ENCODE data around the gene LINC01488.

The LINC01488 gene

DNA sequence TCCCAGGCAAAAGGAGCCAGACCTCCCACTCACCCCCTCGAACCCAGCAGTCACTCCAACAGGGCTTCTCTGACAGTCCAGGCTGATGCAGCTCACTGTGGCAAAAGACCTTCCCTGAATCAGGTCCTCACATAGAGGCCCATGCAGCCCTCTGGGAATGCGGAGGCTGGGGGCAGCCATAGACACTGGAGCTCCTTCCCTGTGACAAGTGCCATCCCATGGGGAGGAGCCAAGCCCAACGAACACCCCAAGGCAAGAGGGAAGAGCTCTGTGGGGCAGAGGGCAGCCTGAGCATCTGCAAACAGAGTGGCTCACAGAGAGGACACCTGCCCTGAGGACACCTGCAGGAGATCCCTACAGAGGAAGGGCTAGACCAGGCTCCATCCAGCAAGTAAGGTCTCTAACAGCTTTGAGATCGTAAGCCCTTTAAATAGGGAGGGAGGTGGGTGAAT is at the start of gene LINC01488:
Gene LINC01488, plus strand, starts transcription at position 271 of the 452 bp plus-strand sequence.
- DNase-seq (ENCODE audit: low read depth), result no peak

DNA sequence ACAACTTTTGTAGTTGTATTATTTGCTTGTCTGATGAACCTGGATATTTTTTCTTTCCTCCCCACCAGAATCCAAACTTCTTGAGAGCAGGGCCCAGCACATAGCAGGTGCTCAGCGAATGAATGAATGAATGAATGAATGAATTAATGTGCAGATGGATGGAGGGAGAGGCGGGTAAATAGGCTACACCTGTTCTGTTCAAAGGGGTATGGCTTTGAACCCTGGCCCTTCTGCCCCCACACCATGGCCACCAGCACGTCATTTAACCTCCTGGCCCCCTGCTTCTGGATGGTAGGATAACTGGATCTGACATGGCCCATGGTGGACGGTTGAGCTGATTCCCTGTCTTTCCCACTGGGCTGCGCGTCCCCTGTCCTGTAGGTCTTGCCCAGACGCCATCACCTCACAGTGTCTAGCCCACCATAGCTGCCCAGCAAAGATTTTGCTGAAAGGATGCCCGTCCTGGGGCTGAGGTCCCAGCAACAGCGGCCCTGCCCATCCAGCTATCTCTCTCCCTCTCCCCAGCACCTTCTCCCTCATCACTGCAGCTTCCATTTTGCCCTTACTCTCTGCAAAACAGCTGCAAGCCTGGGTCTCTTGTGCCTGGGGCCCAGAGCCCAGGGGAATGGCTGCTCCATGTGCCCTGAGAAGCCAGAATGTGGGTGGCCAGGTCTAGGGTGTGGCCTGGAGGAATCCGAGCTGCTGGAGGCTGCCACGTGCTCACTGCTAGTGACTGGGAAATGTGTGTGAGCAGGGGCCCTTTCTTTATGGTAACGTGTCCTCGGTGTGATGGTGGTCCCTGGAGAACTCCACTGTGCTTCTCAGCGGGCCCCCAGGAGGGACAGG is 49.3 kb upstream of the LINC01488 start:
- no peak for DNase-seq (ENCODE audit: low read depth)

DNA sequence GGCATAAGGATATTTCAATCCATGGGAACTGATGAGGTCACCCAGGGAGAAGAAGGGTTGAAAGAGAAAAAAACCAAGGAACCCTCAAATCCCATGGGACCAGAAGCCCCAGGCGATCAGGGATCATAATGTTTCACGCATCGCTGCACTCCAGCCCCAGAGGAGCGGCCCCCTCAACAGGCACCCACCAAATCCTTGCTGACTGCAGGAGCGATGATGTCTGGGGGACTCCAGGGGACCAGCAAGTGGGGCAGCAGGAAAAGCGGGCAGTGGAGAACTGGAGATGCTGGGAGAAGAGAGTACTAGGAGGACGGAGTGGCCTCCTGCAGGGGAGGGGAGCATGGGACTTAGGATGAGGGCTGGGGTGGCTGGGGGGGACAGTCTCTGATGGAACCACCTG is 47.7 kb upstream of the LINC01488 start:
- no peak for DNase-seq (ENCODE audit: low read depth)

DNA sequence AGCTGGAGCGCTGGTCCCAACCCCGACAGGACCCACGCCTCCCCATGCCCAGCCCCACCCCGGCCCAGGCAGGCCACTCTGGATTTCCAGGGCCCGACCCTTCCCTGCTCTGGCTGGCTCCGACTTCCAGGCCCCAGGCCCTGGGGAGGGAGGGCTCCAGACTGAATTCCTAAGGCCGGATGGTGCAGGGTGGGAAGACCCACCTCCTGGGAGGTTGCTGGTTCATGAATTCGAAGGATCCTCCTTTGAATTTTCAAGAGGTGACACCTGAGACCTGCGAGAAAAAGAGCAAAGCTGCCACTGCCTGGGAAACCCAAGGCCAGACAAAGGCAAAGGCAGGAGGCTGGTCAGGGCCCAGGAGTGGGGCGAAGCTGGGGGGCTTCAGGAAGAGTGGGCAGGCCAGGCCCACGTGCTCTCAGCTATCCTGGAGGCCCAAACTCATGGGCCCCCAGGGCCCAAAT is 47.0 kb upstream of the LINC01488 start:
- DNase-seq (ENCODE audit: low read depth), result no peak

DNA sequence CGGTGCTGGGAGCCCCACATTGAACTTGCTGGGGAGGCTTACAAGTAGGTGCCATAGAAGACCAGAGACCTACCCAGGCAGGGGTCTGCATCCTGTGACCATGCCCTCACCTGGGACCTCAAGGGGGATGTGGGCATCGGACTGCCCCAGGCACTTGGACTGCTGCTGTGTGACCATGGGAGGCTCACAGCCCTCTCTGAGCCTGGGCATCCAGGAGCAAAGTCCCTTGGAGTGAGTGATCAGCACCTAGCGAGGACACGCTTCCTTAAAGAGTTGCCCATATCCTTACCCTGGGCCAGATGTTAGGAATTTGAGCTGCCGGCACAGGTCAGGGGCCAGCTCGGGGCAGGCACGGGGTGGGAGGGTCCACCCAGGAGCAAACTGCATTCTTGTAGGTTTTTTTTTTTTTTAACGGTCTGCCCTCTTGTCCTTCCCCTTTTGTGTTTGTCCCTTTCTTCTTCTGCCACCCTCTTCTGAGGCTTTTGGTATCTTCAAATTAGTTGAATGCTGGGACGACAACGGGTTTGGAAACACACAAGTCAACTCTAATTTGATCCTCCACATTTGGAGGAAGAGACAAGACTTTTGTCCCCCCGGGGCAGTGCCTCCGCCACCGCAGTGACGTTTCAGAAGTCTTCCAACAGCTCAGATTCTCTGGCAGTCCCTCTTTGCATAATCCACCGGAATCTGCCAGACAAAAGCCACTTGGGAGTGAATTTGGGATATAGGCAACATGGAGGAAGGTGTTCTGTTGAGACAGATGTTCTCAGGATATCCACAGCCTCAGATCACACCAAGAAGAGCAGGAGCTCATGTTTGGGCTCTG is 46.1 kb upstream of the LINC01488 start:
- no peak for DNase-seq (ENCODE audit: low read depth)

DNA sequence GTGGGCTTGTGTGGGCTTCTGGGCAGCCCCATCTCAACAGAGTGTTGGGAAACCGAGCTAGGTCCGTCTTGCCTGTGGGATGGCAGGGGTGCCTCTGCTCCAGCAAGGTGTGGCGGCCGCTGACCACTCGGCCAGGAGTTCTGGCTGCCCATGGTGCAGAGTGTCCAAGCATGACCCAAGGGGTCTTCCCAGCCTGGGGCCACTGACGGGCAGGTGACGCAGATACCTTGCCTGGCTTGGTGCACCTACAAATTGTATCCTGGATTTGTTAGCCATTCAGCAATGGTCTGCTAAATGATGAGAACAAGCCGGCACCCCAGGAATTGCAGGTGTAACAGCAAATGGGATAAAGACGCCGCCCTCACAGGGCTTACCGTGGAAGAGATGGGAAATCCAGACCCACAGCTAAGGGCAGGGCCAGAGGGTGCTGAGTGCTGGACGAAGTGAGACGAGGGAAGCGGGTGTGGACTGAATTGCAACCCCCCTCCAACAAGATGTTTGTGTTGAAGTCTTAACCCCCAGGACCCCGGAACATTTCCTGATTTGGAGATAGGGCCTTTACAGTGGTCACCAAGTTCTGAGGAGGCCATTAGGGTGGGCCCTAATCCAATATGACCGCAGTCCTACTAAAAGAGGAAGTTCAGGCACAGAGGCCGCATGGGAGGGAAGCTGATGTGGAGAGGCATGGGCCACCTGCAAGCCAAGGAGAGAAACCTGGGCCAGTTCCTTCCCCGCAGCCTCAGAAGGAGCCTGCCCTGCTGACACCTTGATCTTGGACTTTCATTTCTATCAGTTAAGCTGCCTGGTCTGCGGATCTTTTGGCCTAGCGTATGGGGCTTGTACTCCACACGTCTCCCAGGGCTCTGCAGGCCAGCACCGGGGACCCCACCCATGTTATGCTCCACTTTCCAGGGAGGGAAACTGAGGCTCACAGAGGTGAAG is 45.2 kb upstream of the LINC01488 start:
- no peak for DNase-seq (ENCODE audit: low read depth)

DNA sequence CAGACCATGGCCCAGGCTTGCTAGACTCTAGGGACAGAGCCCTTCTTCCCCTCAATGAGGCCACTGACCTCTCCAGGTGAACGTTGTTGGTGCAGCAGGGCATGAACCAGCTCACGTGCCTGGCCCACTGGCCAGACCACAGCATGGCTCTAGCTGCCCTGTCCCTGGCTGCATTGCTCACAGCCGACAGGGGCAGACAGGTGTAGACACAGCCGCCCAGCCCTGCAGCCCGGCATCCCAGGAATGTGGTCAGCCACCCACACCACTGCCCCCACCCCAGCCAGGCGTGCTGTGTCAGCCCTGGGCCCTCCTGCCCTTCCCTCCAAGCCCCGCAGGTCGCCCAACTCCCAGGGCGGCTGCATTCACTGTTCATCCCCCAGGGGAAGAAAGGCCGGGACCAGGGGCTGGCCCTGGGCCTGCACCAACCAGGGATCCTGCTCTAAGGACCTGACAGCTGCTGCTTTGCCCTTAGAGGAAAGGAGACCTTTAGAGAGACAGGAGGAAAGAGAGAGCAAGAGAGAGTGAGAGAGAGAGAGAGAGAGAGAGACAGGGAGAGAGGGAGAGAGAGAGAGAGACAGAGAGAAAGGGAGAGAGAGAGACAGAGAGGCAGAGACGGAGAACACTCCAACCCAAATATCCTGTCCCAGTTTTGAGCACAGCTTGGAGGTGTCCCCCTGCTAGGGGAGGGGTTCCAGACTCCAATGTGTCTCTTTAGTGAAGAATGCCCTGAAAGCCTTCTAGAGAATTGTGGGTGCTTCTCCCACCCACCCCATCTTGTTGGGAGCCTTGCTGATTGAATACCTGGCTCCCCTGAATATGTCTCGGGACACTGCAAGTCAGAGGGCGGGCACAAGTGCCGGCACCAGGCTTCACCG is 44.2 kb upstream of the LINC01488 start:
- DNase-seq (ENCODE audit: low read depth), result no peak

DNA sequence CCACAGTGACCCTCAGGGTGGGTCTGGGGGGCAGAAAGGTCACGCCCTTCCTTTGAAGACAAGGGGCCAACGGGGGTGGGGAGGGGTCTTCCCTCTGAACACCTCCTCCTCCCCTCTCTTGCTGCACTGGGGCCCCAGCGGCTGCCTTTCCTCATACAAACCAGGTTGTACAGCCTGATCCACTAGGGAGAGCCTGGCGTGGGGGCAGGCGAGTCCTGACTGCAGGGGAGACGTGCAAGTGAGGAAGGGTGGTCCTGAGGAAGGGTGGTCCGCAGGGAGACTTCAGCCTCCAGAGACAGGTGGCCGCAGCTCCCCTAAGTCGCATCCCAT is 43.6 kb upstream of the LINC01488 start:
- no peak for DNase-seq (ENCODE audit: low read depth)

DNA sequence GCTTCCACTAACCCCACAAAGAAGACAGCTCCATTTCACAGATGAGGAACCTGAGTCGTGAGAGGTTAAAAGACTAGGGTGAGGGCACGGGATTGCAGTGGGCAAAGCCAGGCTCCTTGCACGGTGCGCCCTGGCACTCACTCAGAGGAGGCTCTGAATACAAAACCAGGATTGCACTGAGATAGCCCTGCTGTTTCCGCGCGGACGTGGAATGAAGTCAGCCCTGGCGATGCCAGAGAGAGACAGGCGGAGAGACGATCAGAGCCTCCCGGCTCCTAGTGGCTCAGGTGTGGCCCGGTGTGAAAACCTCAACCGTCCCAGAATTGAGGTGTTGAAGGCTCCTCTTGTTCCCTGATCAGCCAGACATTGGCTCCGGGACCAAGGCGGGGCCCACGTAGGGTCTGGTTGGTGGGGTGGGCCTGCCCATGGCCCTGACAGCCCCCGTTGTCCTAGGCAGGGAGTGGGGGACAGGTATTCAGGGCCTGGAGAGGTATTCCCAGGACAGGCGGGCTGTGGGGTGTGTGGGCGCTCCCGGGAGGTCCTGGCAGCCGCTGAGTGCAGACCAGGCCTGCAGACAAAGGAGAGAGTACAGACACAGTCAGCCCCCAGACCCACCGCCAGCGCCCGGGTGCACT is 43.1 kb upstream of the LINC01488 start:
- no peak for DNase-seq (ENCODE audit: low read depth)

DNA sequence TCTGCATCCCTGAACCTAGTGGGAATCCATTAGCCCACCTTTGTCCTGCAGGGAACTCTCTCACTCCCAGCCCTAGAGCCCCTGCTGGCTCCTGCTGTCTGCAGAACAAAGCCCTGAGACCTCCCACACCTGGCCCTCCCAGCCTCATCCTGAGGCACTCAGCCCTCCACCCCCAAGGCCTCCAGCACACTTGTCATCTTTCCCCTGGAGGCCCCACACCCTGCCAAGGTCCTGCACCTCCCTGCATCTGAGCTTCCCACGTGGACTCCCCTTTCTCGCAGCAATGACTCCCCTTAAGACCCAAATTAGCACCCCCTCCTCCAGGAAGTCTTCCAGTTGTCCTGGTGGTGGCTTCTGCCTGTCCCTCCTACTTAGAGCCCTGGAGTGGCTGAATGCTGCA is 42.3 kb upstream of the LINC01488 start:
- DNase-seq (ENCODE audit: low read depth), result no peak

DNA sequence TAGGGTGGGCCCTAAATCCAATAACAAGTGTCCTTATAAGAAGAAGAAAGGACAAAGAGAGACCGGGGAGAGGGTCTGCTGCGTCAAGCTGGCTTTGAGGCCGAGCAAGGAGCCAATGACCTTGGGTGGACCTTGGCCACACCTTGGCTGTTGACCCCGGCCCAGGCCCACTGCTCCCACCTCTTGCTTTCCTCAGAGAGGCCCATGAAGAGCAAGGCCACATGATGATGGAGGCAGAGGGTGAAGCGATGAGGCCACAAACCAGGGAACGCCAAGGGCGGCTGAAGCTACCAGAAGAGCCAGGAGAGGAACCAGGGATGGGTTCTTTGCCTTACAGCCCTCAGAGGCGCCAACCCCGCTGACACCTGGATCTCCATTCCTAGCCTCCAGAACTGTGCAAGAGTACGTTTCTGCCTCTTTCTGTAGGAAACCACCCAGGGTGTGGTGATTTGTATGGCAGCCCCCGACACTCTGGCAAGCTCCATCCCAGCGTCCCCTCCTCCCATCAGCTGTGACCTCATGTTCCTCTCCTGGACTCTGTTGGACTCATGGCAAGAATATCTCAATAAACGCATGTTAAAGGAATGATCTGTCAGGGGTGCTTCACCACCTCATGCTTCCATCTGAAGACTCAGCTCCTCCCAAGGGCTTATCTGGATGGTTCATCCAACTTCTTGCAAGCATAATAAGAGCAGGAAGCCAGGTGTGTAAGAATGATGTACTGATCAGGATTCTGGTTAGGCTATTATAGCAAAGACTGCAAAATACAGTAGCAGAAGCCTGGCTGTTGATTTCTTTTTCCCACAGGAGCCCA is 41.6 kb upstream of the LINC01488 start:
- DNase-seq (ENCODE audit: low read depth), result no peak

DNA sequence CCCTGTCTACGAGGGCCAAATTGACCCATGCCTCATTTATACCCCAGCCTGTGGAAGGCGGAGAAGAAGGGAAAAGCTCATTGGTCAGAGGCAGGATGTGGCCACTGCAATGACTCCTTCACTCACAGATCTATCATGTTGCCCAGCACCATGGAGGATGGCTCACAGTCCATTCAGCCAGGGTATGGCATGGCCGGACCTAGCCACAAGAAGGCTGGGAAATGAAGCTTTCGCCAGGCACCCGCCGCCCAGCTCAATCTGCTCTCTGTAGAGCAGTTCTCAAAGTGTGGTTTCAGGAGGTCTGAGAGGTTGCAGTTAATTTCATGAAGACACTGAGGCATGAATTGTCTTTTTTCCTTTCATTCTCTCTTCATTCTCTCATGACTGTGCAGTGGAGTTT is 40.6 kb upstream of the LINC01488 start:
- no peak for DNase-seq (ENCODE audit: low read depth)

DNA sequence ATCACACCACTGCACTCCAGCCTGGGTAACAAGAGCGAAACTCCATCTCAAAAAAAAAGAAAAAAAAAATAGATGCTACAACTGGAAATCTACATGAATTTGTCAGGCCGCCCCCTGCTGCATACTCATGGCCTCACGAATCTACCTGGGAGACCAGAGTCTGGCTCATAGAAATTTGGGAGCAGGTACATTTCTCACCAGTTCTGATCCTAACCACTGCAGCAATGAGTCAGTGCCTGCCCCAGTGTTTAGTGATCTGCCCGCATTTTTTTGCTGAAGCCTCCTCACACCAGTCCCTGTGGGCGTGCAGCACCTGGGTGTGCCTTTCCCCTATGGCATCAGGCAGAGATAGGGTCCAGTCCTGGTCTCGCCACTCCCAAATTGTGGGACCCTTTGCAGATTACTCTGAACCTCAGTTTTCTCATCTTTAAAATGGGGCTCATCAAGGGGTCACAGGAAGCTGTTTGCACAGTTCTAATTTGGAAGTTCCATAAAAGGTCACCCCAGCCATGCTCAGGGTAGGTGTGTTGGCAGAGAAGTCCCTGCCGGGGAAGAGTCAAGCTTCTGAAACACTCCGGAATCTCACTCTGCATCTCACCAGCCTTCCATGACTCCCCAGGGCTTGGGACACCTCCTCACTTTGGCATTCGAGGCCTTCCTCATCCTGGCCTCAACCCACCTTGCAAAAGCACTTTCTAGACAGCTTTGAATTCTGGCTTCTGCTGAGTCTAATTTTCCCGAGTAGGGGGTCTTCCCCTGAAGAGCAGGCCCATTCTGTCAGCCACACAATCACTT is 39.3 kb upstream of the LINC01488 start:
- DNase-seq (ENCODE audit: low read depth), result no peak

DNA sequence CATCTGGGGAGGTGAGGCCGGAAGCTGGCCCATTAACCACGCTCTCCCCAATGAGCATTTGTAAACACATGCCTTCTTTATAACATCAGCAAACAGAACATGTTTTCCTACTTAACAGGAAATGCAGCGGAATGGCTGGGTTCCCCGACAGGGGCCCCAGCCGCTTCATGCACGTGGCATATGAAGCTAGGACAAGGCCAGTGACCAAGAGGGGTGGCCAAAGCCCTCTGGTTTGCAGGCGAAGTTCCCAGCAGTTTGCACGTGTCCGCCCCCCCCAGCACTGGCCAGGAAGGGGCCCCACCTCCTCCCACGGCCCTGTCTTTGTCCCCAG is 38.7 kb upstream of the LINC01488 start:
- no peak for DNase-seq (ENCODE audit: low read depth)

DNA sequence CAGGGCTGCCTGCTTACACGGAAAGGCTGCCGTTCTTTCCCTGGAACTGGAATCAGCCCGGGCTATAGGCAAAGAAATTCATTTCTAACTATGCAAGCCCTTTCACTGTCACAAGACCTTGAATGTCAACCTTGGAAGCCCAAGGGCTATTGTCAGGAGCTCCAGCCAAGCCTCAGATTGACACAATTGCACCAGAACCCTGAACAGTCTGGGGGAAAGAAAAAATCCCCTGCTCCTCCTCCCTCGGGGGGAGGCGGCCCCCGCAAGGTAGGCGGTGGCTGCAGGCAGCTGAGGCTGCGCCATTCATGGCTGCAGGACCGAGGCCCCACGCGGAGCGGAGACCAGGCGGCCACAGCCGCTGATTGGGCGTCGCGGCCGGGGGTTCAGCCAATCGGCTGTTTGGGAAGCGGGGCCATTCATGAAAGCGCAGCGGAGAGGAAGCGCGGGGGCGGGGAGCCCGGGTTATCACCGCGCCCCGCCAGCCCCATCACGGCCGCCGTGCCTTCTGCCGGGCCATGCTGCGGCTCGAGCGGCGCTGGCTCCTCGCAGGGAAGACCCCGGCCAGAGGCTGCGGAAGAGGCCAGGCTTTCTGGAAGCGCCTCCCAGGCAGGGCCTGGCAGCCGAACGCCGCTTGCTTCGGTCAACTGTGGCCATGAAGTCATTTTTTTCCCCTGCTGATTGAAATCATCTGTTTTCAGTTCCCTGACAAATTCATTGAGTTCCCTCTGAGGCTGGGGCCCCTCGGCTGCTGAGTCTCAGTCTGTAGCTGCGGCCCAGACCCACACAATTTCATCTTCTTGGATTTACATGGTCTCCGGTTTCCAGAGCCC is 38.1 kb upstream of the LINC01488 start:
- DNase-seq (ENCODE audit: low read depth), result peak; percentile 21

DNA sequence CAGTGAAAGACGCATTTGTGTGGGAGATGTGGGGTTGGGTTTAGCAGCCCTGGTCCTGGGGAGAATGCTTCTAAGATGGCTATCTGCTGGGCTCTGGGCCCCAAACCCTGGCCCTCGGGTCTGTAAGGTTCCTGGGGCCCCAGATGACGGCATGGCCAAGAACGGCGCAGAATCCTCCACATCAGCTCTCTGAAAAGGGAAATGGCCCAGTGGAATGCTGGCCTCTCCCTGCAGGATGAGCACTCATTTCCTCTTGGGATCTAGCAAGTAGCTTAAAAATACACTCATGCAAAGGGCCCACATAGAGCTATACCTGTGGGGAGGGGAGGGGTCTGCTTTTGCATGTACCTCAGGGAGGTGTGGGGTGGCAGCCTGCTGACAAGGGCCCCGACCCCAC is 37.5 kb upstream of the LINC01488 start:
- DNase-seq (ENCODE audit: low read depth), result no peak

DNA sequence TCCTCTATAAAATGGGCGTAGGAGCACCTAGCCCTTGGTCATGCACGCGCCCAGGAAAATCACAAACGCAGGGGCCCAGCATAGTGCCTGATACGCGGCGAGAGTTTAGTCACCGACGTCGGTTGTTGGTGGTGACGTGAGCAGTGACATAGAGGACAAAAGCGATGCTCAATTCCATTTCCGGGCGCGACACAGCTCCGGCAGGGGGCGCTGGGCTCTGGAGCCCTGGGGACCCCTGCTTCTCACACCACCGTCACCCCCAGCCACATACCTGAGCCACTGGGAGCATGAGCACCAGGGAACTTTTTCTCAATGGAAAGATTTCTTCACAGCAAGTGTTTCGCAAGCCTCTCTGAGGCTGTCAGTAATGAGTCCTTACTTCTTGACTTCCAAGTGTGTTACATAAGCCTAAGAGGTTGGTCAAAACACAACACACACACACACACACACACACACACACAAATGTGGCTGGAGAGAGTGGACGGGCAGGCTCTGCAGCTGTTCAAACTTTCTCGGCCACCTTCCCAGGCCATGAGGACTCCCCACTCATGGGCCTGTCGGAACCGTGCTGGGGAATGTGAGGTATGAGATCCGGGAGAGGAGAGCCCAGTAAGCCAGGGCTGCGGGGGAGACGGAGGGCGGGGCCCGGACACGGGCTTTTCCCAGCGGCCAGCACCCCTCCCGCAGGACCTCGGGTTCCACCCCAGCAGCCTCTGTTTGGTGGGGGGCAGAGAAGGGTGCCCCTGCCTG is 36.9 kb upstream of the LINC01488 start:
- DNase-seq (ENCODE audit: low read depth), result no peak

DNA sequence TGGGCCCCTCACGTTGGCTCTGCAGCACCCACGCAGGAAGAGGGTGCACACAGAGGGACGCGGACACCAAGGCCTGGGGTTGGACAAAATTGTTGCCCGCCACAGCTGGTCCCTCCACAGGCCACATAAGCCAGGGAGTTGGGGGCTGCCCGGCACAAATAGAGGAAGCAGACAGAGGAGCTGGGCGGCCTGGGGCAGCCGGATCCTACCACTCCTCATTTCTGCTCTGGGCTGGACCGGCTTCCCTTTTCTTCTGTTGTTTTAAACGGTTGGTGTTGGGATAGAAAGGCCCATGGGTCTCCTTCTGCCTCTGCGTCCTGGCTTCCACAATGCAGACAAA is 36.4 kb upstream of the LINC01488 start:
- DNase-seq (ENCODE audit: low read depth), result no peak
